Gastrocnemius medialis (tissue), 4 donors: Measurements from ENCODE around the gene PLCB1. TPM values are rescaled to one million over a fixed set of nuclear protein-coding genes. Genes with fewer than 3 reads are reported as not detected.

Experiments
- ATAC-seq, 2 donors: fragments of 150-250 bp; one replicate each; pipeline ENCODE4 v1.9.1; 2016
- DNase-seq, 2 donors: peaks; one replicate each; pipeline ENCODE4 v3.0.0-alpha.2; 2019
- H3K27ac ChIP-seq, 4 donors: fragments of 200-600 bp; sonication (generic); 1 replicate in 1 of 4; 2 replicates in 3 of 4; pipeline ENCODE4 v1.5.1; 2016 to 2018; ENCODE audit warnings: mild to moderate bottlenecking in 2 of 4, moderate library complexity in 1 of 4
- H3K27me3 ChIP-seq, 3 donors: fragments of 200-600 bp; sonication (generic) in 2 of 3; 1 replicate in 1 of 3; 2 replicates in 2 of 3; pipeline versions ENCODE4 v1.5.1 to v1.6.0; 2016 to 2019; ENCODE audit warnings: mild to moderate bottlenecking in 1 of 3, moderate library complexity in 1 of 3
- H3K36me3 ChIP-seq, 2 donors: fragments of 200-600 bp; sonication (generic) in 1 of 2; one replicate each; pipeline ENCODE4 v1.5.1; 2017 to 2018
- H3K4me1 ChIP-seq, 2 donors: fragments of 200-600 bp; sonication (generic) in 1 of 2; one replicate each; pipeline ENCODE4 v1.5.1; 2016 to 2017; ENCODE audit warnings: mild to moderate bottlenecking in 2 of 2
- H3K4me3 ChIP-seq, 4 donors: fragments of 200-600 bp; sonication (generic) in 3 of 4; 1 replicate in 1 of 4; 2 replicates in 3 of 4; pipeline ENCODE4 v1.5.1; 2016 to 2019; ENCODE audit warnings: mild to moderate bottlenecking in 2 of 4
- H3K9me3 ChIP-seq, 3 donors: fragments of 200-600 bp; sonication (generic) in 2 of 3; 1 replicate in 1 of 3; 2 replicates in 2 of 3; pipeline ENCODE4 v1.5.1; 2016 to 2019
- CTCF ChIP-seq, 5 experiments: fragments of 450-650 bp in 3 of 5; fragments of 200-600 bp in 2 of 5; sonication (generic) in 2 of 5; IDR thresholded peaks in 4 of 5; conservative IDR thresholded peaks in 1 of 5; 1 replicate in 4 of 5; 2 replicates in 1 of 5; pipeline ENCODE4 v1.5.1; 2016 to 2019; ENCODE audit warnings: antibody characterized with exemption in 5 of 5, mild to moderate bottlenecking in 3 of 5, moderate library complexity in 3 of 5
- POLR2A ChIP-seq, 2 donors: fragments of 450-650 bp; IDR thresholded peaks; one replicate each; pipeline ENCODE4 v1.6.1; 2017; ENCODE audit warnings: antibody characterized with exemption in 2 of 2, mild to moderate bottlenecking in 2 of 2, moderate library complexity in 2 of 2
- in situ Hi-C, 4 donors: fragments of 200-750 bp; cut with MboI; loops; one replicate each; pipeline versions ENCODE4 v1.15.0 to v1.8.0; 2017; ENCODE audit warnings: low sequenced_read_pairs in 4 of 4
- intact Hi-C: fragments of 100-400 bp; cut with DNase I; formaldehyde crosslinking; loops from one replicate; pipeline ENCODE4 v1.15.1; 2023; ENCODE audit warnings: low total_unique reads
- total RNA-seq, 4 donors: library from RNA; depleted of rRNA; stranded (reverse); fragments of >200 nt; gene quantifications; one replicate each; pipeline versions ENCODE4 v1.1.0 to v1.2.3, GENCODE V29; 2016

PLCB1 gene
- total RNA-seq, 4 donors from 2014 or later, result 4.1 to 10.0 (median 7.6) TPM

GRCh38 chr20:8175741-8176675 is 43.9 kb downstream of the PLCB1 start:
- H3K4me3 ChIP-seq, result no peak overlapping the region

GRCh38 chr20:8183526-8183925 is 51.5 kb downstream of the PLCB1 start:
- no peak for TF ChIP-seq CTCF (IDR thresholded peaks at IDR 0.05 in 4 of 5, conservative IDR thresholded peaks at IDR 0.05 in 1 of 5)
- TF ChIP-seq POLR2A (IDR thresholded peaks at IDR 0.05), result no peak
- Histone ChIP-seq H3K4me1 (peaks cover 7% of the 10 kb centered on the region in 2 donors), H3K27me3 (no peaks in the 10 kb centered on the region), H3K4me3 (no peak overlapping the region), H3K9me3 (no peaks in the 10 kb centered on the region), H3K36me3 (no peaks in the 10 kb centered on the region), H3K27ac (no peak overlapping the region)
- ATAC-seq, result no peak
- no peak for DNase-seq
- in situ Hi-C loops (no loop called here), intact Hi-C loops (no loop called here)

More at GRCh38 chr20:8175741-8176675, 43.9 kb downstream of the PLCB1 start:
- no peaks in the 10 kb centered on the region for H3K9me3 ChIP-seq
- TF ChIP-seq CTCF (IDR thresholded peaks at IDR 0.05 in 4 of 5, conservative IDR thresholded peaks at IDR 0.05 in 1 of 5) (no peak), POLR2A (IDR thresholded peaks at IDR 0.05) (no peak)
- in situ Hi-C loops (no loop called here), intact Hi-C loops (no loop called here)
- H3K4me1 ChIP-seq, result peaks cover 4 to 5% of the 10 kb centered on the region in 2 donors
- DNase-seq (no peak), ATAC-seq (no peak)
- H3K36me3 ChIP-seq, result no peaks in the 10 kb centered on the region
- H3K27ac ChIP-seq, result no peak overlapping the region
- no peaks in the 10 kb centered on the region for H3K27me3 ChIP-seq

DNA sequence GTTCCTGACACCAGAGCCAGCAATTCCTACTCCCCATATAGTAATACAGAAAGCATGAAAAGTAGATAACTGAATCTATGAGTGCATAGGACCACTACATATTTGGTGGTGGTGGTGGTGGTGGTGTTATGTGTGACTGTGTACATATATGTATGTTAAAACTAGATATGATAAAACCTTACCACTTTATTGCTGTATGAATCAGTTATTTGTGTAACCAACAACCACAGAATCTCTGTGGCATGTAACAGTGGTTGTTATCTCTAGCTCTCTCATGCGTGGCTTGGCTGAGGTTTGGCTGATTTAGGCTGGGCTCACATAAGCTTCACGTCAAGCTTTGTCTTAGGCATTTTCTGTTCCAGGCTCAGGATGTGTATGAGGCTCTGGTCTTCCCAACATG is 55.7 kb downstream of the PLCB1 start:
- H3K27ac ChIP-seq, result no peak overlapping the region
- TF ChIP-seq POLR2A (IDR thresholded peaks at IDR 0.05) (no peak), CTCF (IDR thresholded peaks at IDR 0.05 in 4 of 5, conservative IDR thresholded peaks at IDR 0.05 in 1 of 5) (no peak)
- no peaks in the 10 kb centered on the region for H3K36me3 ChIP-seq
- intact Hi-C loops (no loop called here), in situ Hi-C loops (no loop called here)
- DNase-seq (no peak), ATAC-seq (no peak)
- H3K27me3 ChIP-seq, result no peaks in the 10 kb centered on the region
- no peak overlapping the region for H3K4me3 ChIP-seq
- no peaks in the 10 kb centered on the region for H3K9me3 ChIP-seq
- H3K4me1 ChIP-seq, result peaks cover 11 to 15% of the 10 kb centered on the region in 2 donors

DNA sequence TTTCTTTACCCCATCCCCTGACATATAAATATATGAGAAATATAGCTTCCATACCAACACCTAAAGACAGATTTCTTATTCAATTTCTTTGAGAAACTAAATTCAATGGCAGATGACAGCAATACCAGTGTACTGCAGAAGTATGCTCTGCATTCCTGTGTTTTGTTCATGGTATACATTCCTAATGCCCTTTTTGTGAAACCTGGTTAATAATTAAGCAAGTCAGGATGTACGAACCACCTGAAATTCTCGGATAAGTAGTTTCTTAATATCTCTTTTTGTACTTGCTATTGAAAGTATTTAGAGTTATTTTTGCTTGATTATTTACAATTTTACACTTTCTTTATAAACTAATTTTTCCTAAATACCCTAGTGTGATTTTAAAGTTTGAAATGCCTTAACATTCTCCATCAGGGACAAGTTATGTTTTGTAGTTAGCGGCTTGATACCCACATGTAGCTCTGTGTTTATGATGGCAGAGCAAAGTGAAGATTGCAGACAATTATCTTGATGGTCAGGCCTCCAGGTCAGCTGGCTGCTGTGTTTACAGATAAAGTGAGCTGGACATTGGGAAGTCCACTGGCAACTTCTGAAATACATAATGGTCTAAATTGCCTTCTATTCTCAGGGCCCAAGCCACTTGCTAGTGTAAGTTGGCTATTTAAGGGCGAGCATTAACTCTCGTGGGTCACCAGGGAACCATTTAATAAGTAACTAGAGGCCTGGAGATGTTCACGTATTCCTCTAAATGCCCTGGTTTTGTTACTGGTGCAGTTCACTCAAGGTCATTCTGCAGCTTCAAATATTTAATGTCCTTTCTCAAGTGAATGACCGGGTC is 58.2 kb downstream of the PLCB1 start:
- Histone ChIP-seq H3K4me3 (no peak overlapping the region), H3K4me1 (peaks cover 11 to 15% of the 10 kb centered on the region in 2 donors), H3K9me3 (no peaks in the 10 kb centered on the region), H3K36me3 (no peaks in the 10 kb centered on the region), H3K27ac (no peak overlapping the region), H3K27me3 (no peaks in the 10 kb centered on the region)
- TF ChIP-seq CTCF (IDR thresholded peaks at IDR 0.05 in 4 of 5, conservative IDR thresholded peaks at IDR 0.05 in 1 of 5) (no peak), POLR2A (IDR thresholded peaks at IDR 0.05) (no peak)
- DNase-seq (no peak), ATAC-seq (no peak)
- intact Hi-C loops (no loop called here), in situ Hi-C loops (no loop called here)
